Measurements from ENCODE around the gene CCSAP.
A peak's percentile ranks its signal among the peaks of the same experiment; 100 is the strongest.

Gene CCSAP

GRCh38 chr1:229285440-229285839 lies 57.4 kb downstream of the CCSAP start:
- DNase-seq, result no peak

- no peak for DNase-seq
Measured at GRCh38 chr1:229284887-229285286, 58.0 kb downstream of the CCSAP start.

GRCh38 chr1:229283183-229283611 lies 59.6 kb downstream of the CCSAP start:
- no peak for DNase-seq

GRCh38 chr1:229282295-229282823 lies 60.5 kb downstream of the CCSAP start:
- no peak for DNase-seq

GRCh38 chr1:229281339-229281926 lies 61.4 kb downstream of the CCSAP start:
- no peak for DNase-seq

- DNase-seq, result no peak
Measured at GRCh38 chr1:229280921-229281320, 61.9 kb downstream of the CCSAP start.

- DNase-seq, result no peak
Measured at GRCh38 chr1:229280037-229280828, 62.6 kb downstream of the CCSAP start.

- no peak for DNase-seq
Measured at GRCh38 chr1:229279242-229279641, 63.6 kb downstream of the CCSAP start.

- DNase-seq, result no peak
Measured at GRCh38 chr1:229278120-229278741, 64.6 kb downstream of the CCSAP start.

- no peak for DNase-seq
Measured at GRCh38 chr1:229275005-229275404, 67.8 kb downstream of the CCSAP start.

GRCh38 chr1:229273507-229274232 lies 69.2 kb downstream of the CCSAP start:
- peak in 1 of 2 experiments; percentile 50 for DNase-seq

GRCh38 chr1:229272164-229273158 lies 70.4 kb downstream of the CCSAP start:
- DNase-seq, result peak; percentile 80 to 87

- peak; percentile 8 to 28 for DNase-seq
Measured at GRCh38 chr1:229271448-229272159, 71.2 kb downstream of the CCSAP start.
